Measurements from ENCODE around the gene EBI3.
"Not testable (repeated sequence)": the region's sequence is repeated elsewhere in the genome, so short reads cannot be mapped to it uniquely, and the experiment has no call there.

Gene EBI3

GRCh38 chr19:4229179-4229931 is at the start of gene EBI3:
TSS of gene EBI3 (plus strand) at chr19:4229523. CDS start at chr19:4229551, 28 bp downstream.
- no peak for DNase-seq

GRCh38 chr19:4181053-4181508 is 48.2 kb upstream of the EBI3 start:
- no peak for DNase-seq

GRCh38 chr19:4182084-4182810 is 47.1 kb upstream of the EBI3 start, which contains the start of the genes ANKRD24 and SIRT6:
TSS of gene ANKRD24 (plus strand) at chr19:4182689. CDS start at chr19:4186426, 3,737 bp downstream.
TSS of gene SIRT6 (minus strand) at chr19:4182563. CDS start at chr19:4182539, 24 bp downstream.
- peak; percentile 98 for DNase-seq

- peak; percentile 87 for DNase-seq
These were observed 45.2 kb upstream of the EBI3 start for GRCh38 chr19:4183967-4184717.

- DNase-seq = no peak
These were observed 44.5 kb upstream of the EBI3 start for GRCh38 chr19:4184718-4185352.

GRCh38 chr19:4185413-4186086 is 43.8 kb upstream of the EBI3 start:
- no peak for DNase-seq

GRCh38 chr19:4186087-4186993 is 43.0 kb upstream of the EBI3 start:
- peak; percentile 65 for DNase-seq

- DNase-seq = no peak
These were observed 41.8 kb upstream of the EBI3 start for GRCh38 chr19:4187313-4188122.

- DNase-seq = no peak
These were observed 39.7 kb upstream of the EBI3 start for GRCh38 chr19:4189641-4190040.

- DNase-seq = not testable (repeated sequence)
These were observed 36.8 kb upstream of the EBI3 start for GRCh38 chr19:4192537-4192936.

GRCh38 chr19:4194353-4194752 is 35.0 kb upstream of the EBI3 start:
- no peak for DNase-seq

- no peak for DNase-seq
These were observed 33.3 kb upstream of the EBI3 start for GRCh38 chr19:4196009-4196408.

- no peak for DNase-seq
These were observed 32.7 kb upstream of the EBI3 start for GRCh38 chr19:4196587-4197148.

GRCh38 chr19:4197228-4197624 is 32.1 kb upstream of the EBI3 start:
- DNase-seq = no peak

- DNase-seq = no peak
These were observed 31.5 kb upstream of the EBI3 start for GRCh38 chr19:4197625-4198466.

GRCh38 chr19:4198467-4199126 is 30.7 kb upstream of the EBI3 start:
- DNase-seq = no peak

GRCh38 chr19:4199699-4200293 is 29.5 kb upstream of the EBI3 start:
- peak; percentile 28 for DNase-seq

Measured in NCI-H345 (cell line).